NCI-H69 (cell line): ENCODE data around the gene TNFSF15.
A peak's percentile ranks its signal among the peaks of the same experiment; 100 is the strongest.

Source experiments
- DNase-seq: peaks from one replicate; lab custom pipeline; 2025; lab: John Stamatoyannopoulos, UW

The TNFSF15 gene

GRCh38 chr9:114805670-114806525, at the start of gene TNFSF15:
TNFSF15 (minus strand) TSS chr9:114806039; CDS start chr9:114806012, 27 bp downstream.
- peak; percentile 85 for DNase-seq

- no peak for DNase-seq
Observed at GRCh38 chr9:114855488-114855887, 49.6 kb upstream of the TNFSF15 start.

GRCh38 chr9:114854736-114855355, 49.0 kb upstream of the TNFSF15 start:
- no peak for DNase-seq

GRCh38 chr9:114853071-114853855, 47.4 kb upstream of the TNFSF15 start:
- peak; percentile 32 for DNase-seq

GRCh38 chr9:114852050-114852594, 46.3 kb upstream of the TNFSF15 start:
- DNase-seq: no peak

- DNase-seq: no peak
Observed at GRCh38 chr9:114851306-114851705, 45.5 kb upstream of the TNFSF15 start.

GRCh38 chr9:114850871-114851270, 45.0 kb upstream of the TNFSF15 start:
- DNase-seq: no peak

- no peak for DNase-seq
Observed at GRCh38 chr9:114849450-114849849, 43.6 kb upstream of the TNFSF15 start.

GRCh38 chr9:114847492-114848417, 41.9 kb upstream of the TNFSF15 start:
- no peak for DNase-seq

- DNase-seq: peak; percentile 83
Observed at GRCh38 chr9:114845373-114845772, 39.5 kb upstream of the TNFSF15 start.

GRCh38 chr9:114844766-114845165, 38.9 kb upstream of the TNFSF15 start:
- peak; percentile 91 for DNase-seq

GRCh38 chr9:114837923-114838322, 32.1 kb upstream of the TNFSF15 start:
- no peak for DNase-seq

GRCh38 chr9:114836769-114837168, 30.9 kb upstream of the TNFSF15 start:
- DNase-seq: no peak

GRCh38 chr9:114834386-114834785, 28.5 kb upstream of the TNFSF15 start:
- DNase-seq: no peak

GRCh38 chr9:114830546-114830945, 24.7 kb upstream of the TNFSF15 start:
- peak; percentile 87 for DNase-seq

GRCh38 chr9:114829574-114830440, 24.0 kb upstream of the TNFSF15 start:
- peak; percentile 74 for DNase-seq

- DNase-seq: no peak
Observed at GRCh38 chr9:114828303-114828650, 22.4 kb upstream of the TNFSF15 start.

GRCh38 chr9:114827641-114828302, 21.9 kb upstream of the TNFSF15 start:
- no peak for DNase-seq

- DNase-seq: no peak
Observed at GRCh38 chr9:114826431-114826830, 20.6 kb upstream of the TNFSF15 start.
